PC-3 (cell line): Measurements from ENCODE around the gene CAMK4. TPM values are rescaled to one million over a fixed set of nuclear protein-coding genes. Genes with fewer than 3 reads are reported as not detected.

Source experiments
- ATAC-seq: fragments of 200-7000 bp; cut with Tn5 transposase; 2 replicates; pipeline ENCODE4 v1.9.1; 2020; ENCODE audit warnings: mild to moderate bottlenecking, moderate library complexity
- BruUV-seq: library from RNA; stranded (reverse); fragments of 400-500 nt; replicated peaks from 2 replicates; lab custom pipeline; 2021; lab: Mats Ljungman, UMichigan
- CTCF ChIA-PET: fragments of 300-600 bp; sonication (Branson Sonifier 250); formaldehyde crosslinking; loops from one replicate; lab custom pipeline; 2022; ENCODE audit warnings: antibody characterized with exemption; lab: Charles Lee
- POLR2A ChIA-PET: fragments of 300-600 bp; sonication (Branson Sonifier 250); formaldehyde crosslinking; loops from one replicate; lab custom pipeline; 2022; ENCODE audit warnings: antibody characterized with exemption; ENCODE audit not compliant: unreplicated experiment; lab: Charles Lee
- DNase-seq: peaks from one replicate; pipeline ENCODE4 v3.0.0-alpha.2; 2015
- H2AFZ ChIP-seq: fragments of 300-600 bp; sonication (generic); 2 replicates; pipeline ENCODE4 v1.6.0; 2016; ENCODE audit warnings: antibody characterized with exemption, low read length
- H3F3A ChIP-seq: fragments of 300-600 bp; sonication (generic); one replicate; pipeline ENCODE4 v1.6.0; 2017; ENCODE audit warnings: antibody characterized with exemption, low read length, control low read depth, mild to moderate bottlenecking; ENCODE audit not compliant: unreplicated experiment
- H3K27ac ChIP-seq: fragments of 300-600 bp; sonication (generic); 2 replicates; pipeline ENCODE4 v1.5.1; 2016; ENCODE audit warnings: mild to moderate bottlenecking, low read length
- H3K27me3 ChIP-seq: fragments of 300-600 bp; sonication (generic); 2 replicates; pipeline ENCODE4 v1.6.1; 2016; ENCODE audit warnings: low read length, mixed read lengths
- H3K36me3 ChIP-seq: fragments of 300-600 bp; sonication (generic); 2 replicates; pipeline ENCODE4 v1.6.1; 2016; ENCODE audit warnings: low read depth, mixed run types, low read length, mixed read lengths
- H3K4me1 ChIP-seq: fragments of 300-600 bp; sonication (generic); 2 replicates; pipeline ENCODE4 v1.5.1; 2016; ENCODE audit warnings: low read length; ENCODE audit not compliant: insufficient read depth
- H3K4me2 ChIP-seq: fragments of 300-600 bp; sonication (generic); 2 replicates; pipeline ENCODE4 v1.6.0; 2016; ENCODE audit warnings: low read length
- H3K4me3 ChIP-seq: fragments of 300-600 bp; sonication (generic); 2 replicates; pipeline ENCODE4 v1.5.1; 2016; ENCODE audit warnings: mild to moderate bottlenecking, low read length, mixed read lengths
- H3K79me2 ChIP-seq: fragments of 300-600 bp; sonication (generic); 2 replicates; pipeline ENCODE4 v1.6.1; 2017; ENCODE audit warnings: low read length, mixed read lengths
- H3K9ac ChIP-seq: fragments of 300-600 bp; sonication (generic); 2 replicates; pipeline ENCODE4 v1.6.0; 2016; ENCODE audit warnings: mild to moderate bottlenecking, low read length
- H3K9me2 ChIP-seq: fragments of 300-600 bp; sonication (generic); replicated peaks from 2 replicates; pipeline ENCODE4 v1.6.1; 2016; ENCODE audit warnings: mixed run types, low read length, mixed read lengths
- H3K9me3 ChIP-seq: fragments of 300-600 bp; sonication (generic); 2 replicates; pipeline ENCODE4 v1.6.1; 2016; ENCODE audit warnings: low read length, mixed read lengths
- H4K20me1 ChIP-seq: fragments of 300-600 bp; sonication (generic); 2 replicates; pipeline ENCODE4 v1.6.1; 2016; ENCODE audit warnings: low read length, mixed read lengths
- CTCF ChIP-seq: fragments of 300-600 bp; sonication (generic); conservative IDR thresholded peaks from 2 replicates; pipeline ENCODE4 v1.5.1; 2017; ENCODE audit warnings: antibody characterized with exemption, low read depth, mild to moderate bottlenecking, low read length
- EZH2 ChIP-seq: fragments of 300-600 bp; sonication (generic); IDR thresholded peaks from one replicate; pipeline ENCODE4 v1.6.1; 2017; ENCODE audit warnings: antibody characterized with exemption, mild to moderate bottlenecking, low read length; ENCODE audit not compliant: unreplicated experiment
- EZH2phosphoT487 ChIP-seq: fragments of 300-600 bp; sonication (generic); IDR thresholded peaks from 2 replicates; pipeline ENCODE4 v1.6.1; 2018; ENCODE audit warnings: mild to moderate bottlenecking, antibody characterized with exemption, low read length, borderline replicate concordance
- intact Hi-C: fragments of 100-400 bp; cut with micrococcal nuclease; formaldehyde crosslinking; loops from 2 replicates; pipeline ENCODE4 v1.9.0; 2023
- total RNA-seq: library from RNA; depleted of rRNA; stranded (reverse); fragments of >200 nt; gene quantifications from 2 replicates; pipeline ENCODE4 v1.2.3, GENCODE V29; 2014

CAMK4 gene
- total RNA-seq, 1 experiment from 2014 or later, result 0.55 TPM

GRCh38 chr5:111268300-111268699, 44.1 kb downstream of the CAMK4 start:
- Histone ChIP-seq H3K79me2 (no peaks in the 10 kb centered on the region), H3K4me2 (no peak overlapping the region), H3K9ac (no peak overlapping the region), H3F3A (no peaks in the 10 kb centered on the region), H3K36me3 (no peaks in the 10 kb centered on the region), H3K9me3 (no peaks in the 10 kb centered on the region), H4K20me1 (no peaks in the 10 kb centered on the region), H3K9me2 (no peaks in the 10 kb centered on the region), H3K4me1 (peaks cover 13% of the 10 kb centered on the region; the same call in 1 of the 2 replicates), H3K4me3 (no peak overlapping the region), H3K27ac (no peak overlapping the region), H3K27me3 (peaks cover 5% of the 10 kb centered on the region; the same call in 1 of the 2 replicates), H2AFZ (no peak overlapping the region)
- intact Hi-C loops, result no loop called here
- DNase-seq, result no peak
- CTCF ChIA-PET, result no interaction called here
- no TSS peak for BruUV-seq
- POLR2A ChIA-PET, result no interaction called here
- TF ChIP-seq EZH2, result no peak
- TF ChIP-seq CTCF, result no peak
- no peak for TF ChIP-seq EZH2phosphoT487
- no peak for ATAC-seq

- POLR2A ChIA-PET, result no interaction called here
- no peak overlapping the region for H3K9ac ChIP-seq
- BruUV-seq, result no TSS peak
- CTCF ChIA-PET, result no interaction called here
- TF ChIP-seq CTCF (no peak), EZH2 (no peak), EZH2phosphoT487 (no peak)
- H2AFZ ChIP-seq, result no peak overlapping the region
- H3F3A ChIP-seq, result no peaks in the 10 kb centered on the region
- H3K9me2 ChIP-seq, result no peaks in the 10 kb centered on the region
- no peak overlapping the region for H3K27ac ChIP-seq
- intact Hi-C loops, result loop anchor here (10.0 kb wide), 1 partner anchor 517 kb away; no protein-coding TSS in a partner anchor
- H3K4me1 ChIP-seq, result peaks cover 2% of the 10 kb centered on the region; the same call in 1 of the 2 replicates
- H3K4me2 ChIP-seq, result no peak overlapping the region
- no peaks in the 10 kb centered on the region for H3K9me3 ChIP-seq
- peaks cover 5% of the 10 kb centered on the region; the same call in 1 of the 2 replicates for H3K27me3 ChIP-seq
- no peak overlapping the region for H3K4me3 ChIP-seq
- ATAC-seq (no peak), DNase-seq (no peak)
- H3K79me2 ChIP-seq, result no peaks in the 10 kb centered on the region
- H4K20me1 ChIP-seq, result no peaks in the 10 kb centered on the region
- H3K36me3 ChIP-seq, result no peaks in the 10 kb centered on the region
Observed at GRCh38 chr5:111271885-111272284, 47.7 kb downstream of the CAMK4 start.

GRCh38 chr5:111277061-111277460, 52.9 kb downstream of the CAMK4 start:
- Histone ChIP-seq H4K20me1 (no peaks in the 10 kb centered on the region), H3K27ac (no peak overlapping the region), H3K9me3 (no peaks in the 10 kb centered on the region), H3F3A (no peaks in the 10 kb centered on the region), H3K36me3 (no peaks in the 10 kb centered on the region), H3K27me3 (no peaks in the 10 kb centered on the region; the same call in 1 of the 2 replicates), H3K79me2 (no peaks in the 10 kb centered on the region), H3K9me2 (no peaks in the 10 kb centered on the region), H3K4me3 (no peak overlapping the region), H3K9ac (no peak overlapping the region), H2AFZ (no peak overlapping the region), H3K4me2 (no peak overlapping the region), H3K4me1 (no peaks in the 10 kb centered on the region)
- ATAC-seq (no peak), DNase-seq (no peak)
- ChIA-PET POLR2A (no interaction called here), CTCF (no interaction called here)
- intact Hi-C loops, result loop anchor here (10.0 kb wide), 1 partner anchor 522 kb away; no protein-coding TSS in a partner anchor
- BruUV-seq, result no TSS peak
- TF ChIP-seq EZH2phosphoT487 (no peak), CTCF (no peak), EZH2 (no peak)
